NCI-H446 treated with DMSO at 0.1 percent for 48 hours (cell line): ENCODE results near the gene PDK2.

Experiments
- DNase-seq: peaks from one replicate; lab custom pipeline; 2025; lab: John Stamatoyannopoulos, UW

Gene PDK2

DNA sequence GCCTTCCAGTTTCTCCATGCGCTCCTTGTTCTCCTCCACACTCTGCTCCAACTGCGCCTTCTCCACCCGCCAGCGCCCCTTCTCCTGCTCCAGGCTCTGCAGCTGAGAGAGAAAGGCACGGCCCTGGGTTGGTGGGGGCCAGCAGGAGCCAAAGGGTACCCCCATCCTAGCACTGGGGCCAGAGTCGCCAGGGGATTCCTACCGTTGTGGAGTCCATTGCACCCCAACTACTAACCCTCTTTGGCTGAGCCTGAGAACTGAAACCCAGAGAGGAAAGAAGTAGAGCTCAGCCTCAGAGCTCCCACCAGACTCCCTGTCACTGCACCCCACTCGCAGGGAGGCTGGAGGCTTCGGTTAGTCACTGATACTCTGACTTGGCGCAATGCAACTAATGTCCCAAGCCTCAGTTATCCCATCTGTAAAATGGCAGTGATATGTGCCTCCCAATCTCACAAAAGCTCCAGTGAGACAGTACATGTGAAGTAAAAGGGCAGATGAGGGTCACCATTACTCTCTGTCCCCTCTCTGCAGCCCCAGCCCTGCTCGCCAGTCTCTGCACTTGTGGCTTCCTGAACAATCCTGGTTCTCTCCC lies 41.0 kb downstream of the PDK2 start:
- DNase-seq = no peak

DNA sequence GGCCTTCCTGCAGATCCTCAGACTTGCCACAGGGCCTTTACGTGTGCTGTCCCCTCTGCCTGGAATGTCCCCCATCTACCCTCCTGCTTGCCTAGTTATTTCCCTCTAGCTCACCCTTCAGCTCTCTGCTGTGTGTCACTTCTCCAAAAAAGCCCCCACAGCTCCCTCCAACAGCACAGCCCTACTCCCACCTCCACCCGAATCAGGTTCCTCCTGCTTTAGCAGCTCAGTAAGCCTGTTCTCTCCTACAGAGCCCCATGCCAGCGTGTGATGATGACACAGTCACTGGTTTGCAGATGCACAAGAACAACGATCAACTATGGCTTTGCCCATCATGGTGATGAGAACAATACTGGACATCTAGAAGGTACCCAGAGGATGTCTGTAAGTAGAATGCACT lies 41.9 kb downstream of the PDK2 start:
- DNase-seq = no peak

DNA sequence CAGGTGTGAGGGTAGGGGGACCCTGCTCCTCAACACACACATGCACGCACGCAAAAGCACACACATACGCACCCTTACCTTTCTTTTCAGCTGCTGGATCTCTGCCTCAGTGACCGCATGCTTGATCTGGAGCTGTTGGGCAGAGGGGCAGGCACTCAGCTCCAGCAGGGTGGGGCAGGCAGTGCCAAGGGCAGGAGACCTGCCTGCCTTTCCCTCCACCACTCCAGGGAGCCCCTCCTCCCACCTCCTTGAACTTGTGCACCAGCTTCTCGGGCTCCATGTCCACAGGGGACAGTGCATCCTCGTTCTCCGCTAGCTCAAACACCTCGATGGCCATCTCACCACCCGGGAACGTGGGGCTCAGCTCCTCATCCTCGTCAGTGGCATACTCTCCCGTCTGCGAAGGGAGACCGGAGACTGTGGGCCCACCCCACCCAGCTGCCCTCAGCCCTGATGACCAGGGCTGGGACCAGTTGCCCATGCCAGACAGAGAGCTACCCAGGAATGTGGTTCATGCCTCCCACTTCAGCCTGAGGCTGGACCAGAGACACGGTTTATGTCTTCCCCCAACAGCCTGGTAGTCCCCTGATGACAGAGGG lies 44.1 kb downstream of the PDK2 start:
- DNase-seq = no peak

DNA sequence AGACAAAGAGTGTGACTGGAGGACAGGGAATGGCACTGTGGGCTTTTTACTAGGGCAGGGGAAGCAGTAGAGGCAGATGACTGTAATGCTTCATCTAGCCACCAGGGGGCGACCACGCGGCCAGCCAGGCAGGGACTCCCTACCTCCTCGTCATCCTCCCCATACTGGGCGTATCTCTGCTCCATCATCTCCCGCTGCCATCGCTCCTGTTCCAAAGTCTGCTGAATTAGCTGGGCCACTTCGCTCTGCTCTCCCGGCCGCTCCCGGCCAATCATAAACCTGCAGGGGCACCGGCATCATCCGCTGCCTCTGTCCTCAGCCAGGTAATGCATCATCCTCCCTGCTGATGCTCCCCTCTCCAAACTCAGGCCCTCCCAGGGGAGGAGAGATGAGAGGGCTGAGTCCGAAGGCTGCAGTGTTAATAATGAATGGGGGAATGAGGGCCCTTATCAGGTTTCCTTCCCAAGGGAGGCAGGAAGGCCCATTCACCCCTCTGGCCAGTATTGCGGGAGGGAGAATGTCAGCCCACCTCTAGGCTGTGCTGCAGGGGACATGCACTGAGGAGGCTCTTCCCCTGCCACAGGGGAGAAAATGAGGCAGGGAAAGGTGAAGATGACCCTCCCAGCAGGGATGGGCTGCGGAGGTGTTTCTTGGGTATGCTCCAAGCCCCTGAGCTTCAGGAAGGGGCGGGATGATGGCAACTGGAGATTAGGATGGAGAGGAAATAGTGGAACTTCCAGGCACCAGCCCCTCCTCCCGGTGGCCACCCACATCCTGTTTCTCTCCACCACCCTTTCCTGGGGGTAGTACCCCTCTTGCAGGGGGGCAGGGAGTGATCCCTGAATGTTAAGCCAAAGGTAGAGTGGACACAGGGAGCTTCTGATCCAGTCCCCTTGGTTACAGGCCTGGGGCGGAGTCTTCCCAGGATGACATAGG lies 45.1 kb downstream of the PDK2 start:
- no peak for DNase-seq

DNA sequence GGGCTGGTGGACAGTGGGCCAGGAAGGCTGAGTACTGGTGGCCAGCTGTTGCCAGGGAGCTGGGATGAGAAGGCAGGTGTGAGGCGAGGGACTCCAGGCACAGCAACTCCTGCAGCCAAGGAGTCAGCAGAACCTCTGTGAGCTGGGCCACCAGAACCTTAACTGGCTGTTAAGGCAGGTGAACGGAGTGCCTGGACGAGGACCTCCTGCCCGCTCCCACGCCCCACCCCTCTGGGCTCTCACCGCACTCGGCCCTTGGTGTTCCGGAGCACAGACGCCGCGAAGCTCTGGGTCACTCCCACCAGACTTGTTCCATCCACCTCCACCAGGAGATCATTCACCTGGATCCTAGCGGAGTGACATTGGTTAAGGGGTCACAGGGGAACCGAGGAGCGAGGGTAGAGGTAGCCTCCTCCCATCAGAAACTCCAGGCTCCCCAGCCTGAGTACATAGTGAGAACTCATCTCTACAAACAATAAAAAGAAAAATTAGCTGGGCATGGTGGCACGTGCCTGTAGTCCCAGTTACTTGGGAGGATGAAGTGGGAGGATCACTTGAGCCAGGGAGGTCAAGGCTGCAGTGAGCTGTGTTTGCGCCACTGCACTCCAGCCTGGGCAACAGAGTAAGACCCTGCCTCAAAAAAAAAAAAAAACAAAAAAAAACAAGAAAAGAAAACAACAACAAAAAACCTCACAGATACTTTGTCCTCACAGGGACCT lies 46.0 kb downstream of the PDK2 start:
- no peak for DNase-seq

DNA sequence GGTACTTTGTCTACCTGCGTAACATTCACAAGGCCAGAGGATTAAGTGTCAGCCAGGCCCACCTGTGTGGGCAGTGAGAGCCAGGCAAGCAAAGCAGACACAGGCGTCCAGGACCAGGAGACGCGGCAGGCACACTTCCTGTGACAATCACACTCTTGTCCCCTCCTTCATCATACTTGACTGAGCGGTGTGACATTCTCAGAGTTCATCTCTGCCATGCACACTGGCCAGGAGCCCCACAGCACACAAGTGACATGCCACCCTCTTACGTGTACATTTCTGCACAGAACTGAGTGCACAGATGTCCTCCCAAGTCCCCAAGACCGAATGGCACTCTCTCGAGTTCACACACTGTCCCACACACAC lies 46.6 kb downstream of the PDK2 start:
- no peak for DNase-seq

DNA sequence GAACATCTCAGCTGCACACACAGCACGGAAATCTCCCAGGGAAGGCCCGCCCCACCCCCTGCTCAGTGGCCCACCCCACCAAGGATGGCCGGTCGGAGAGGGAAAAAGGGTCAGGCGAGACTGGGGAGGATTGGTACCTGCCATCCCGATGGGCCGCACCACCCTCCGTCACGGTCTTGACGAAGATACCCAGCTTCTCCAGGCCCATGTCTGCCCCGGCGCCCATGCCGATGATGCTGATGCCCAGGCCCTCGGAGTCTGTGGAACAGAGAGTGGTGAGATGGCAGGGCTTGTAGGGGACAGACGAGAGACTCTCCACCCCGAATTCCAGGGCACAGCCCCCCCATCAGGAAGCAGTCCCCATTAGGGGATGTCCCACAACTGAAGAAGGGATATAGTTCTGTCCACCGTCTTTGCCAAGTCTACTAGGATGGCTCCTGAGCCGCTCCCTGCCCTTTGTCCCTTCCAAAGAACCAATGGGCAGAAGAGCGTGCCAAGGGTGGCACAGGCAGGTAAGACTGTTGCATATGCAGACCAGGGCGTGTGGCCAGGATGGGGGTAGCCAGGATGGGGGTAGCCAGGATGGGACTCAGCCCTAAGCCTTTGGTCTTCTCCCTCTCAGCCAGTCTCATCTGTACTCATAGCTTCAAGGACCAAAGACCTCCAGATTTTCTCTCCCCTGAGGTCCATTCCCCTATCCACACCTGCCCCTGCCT lies 48.5 kb downstream of the PDK2 start:
- no peak for DNase-seq

DNA sequence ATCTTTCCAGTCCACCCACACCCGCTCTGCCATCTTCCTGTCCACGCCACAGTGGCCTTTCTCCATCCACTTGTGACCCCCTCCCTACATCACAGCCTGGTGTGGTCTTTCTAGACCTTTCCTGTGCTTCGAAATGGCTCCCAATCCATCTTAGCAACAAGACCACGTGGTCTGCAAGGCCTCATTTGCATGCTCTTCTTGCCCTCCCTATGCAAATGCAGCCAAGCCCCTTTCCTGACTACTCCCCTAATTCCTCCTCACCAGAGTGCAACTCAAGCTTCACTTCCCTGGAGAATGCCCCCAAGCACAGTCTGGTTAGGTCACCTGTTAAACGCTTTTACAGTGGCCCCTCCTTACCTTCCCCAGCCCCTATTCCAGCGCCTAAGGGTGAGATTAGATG lies 49.2 kb downstream of the PDK2 start:
- no peak for DNase-seq

DNA sequence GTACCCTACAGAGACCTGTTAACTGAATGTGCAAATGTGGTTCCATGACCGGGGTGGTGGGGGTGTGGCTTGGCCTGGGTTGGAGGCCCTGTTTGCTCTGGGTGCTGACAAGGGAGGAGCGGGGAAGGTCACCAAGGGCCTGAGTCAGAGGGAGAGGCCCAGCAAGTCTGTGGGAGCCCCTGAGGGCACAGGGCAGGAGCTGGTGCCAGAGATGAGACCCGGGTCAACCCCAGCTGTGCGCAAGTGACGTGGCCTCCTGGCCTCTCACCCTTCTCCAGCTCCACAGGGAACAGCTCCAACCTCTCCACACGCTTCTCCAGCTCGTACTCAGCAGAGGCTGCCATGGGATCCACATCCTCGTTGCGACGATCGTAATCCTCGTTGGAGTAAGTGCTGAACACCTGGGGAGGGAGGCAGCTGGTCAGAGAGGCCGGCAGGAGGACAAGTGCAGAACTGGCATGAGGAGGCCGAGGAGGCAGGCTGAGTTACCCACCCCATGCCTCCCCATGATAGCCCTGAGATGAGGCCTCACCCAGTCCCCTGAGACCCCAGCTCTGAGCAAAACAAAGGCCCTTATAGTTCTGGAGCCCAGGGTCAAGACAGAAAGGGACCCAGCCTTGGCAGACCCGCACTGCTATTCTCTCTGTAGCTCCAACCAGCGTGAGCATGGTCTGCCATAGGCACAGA lies 49.8 kb downstream of the PDK2 start:
- no peak for DNase-seq

DNA sequence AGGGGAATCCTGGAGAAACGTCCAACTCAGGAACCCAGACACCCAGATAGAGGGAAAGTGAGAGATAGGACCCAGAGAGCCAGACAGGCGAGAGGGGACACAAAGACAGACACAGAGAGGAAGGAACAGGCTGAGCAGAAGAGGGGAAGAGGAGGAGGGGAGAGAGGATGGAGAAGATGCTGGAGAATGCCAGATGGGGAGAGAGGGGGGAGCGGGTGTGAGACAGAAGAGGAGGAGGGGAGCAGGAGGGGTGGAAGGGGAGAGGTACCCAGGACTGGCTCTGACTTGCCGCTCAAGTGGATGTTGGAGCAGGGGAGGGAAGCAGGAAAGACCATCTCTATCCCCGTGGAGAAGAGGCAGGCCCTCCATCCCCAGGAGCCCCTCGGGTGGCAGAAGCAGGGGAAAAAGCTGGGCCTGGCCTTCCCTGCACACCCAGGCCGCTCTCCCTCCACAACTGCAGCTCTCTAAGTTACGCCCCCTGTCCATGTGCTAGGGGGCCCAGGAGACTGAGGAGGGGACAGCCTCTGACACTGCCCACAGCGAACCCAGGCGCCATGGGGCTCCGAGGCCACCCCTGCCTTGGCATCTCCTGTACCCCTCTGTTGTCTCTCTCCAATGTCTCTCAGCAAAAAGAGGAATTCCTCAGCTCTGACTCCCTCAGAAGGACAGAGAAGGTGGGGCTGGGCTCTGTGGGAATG lies 50.5 kb downstream of the PDK2 start:
- DNase-seq = no peak

DNA sequence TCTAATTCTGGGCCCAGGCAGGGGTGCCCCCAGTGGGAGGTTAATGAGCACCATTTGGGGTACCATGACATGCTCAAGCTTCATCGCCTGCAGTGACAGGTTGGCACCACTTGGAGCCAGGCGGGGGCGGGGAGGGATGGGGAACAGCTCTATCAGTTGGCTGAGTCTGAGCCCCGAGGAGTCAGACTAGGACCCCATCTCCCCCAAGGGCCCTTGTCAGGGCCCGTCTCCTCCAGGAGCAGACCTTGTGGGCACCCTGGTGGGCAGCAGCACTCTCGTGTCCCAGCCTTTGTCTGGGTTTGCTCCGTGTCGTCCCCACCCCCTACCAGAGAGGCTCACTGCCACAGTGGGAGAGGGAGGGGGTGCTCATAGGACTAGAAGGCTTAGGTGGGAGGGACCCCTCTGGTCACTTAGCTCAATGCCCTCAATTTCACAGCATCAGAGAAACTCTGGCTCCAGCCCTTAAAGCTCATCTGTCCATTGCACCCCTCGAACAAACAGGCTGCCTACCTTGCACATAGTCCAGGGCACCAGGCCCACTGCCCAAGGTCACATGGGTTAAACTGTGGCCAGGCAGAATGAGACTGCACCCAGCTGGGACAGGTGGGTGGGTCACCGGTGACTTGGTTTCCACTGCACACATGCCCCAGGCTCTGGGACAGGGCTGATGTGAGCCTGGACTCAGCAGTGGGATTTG lies 51.2 kb downstream of the PDK2 start:
- DNase-seq = no peak

DNA sequence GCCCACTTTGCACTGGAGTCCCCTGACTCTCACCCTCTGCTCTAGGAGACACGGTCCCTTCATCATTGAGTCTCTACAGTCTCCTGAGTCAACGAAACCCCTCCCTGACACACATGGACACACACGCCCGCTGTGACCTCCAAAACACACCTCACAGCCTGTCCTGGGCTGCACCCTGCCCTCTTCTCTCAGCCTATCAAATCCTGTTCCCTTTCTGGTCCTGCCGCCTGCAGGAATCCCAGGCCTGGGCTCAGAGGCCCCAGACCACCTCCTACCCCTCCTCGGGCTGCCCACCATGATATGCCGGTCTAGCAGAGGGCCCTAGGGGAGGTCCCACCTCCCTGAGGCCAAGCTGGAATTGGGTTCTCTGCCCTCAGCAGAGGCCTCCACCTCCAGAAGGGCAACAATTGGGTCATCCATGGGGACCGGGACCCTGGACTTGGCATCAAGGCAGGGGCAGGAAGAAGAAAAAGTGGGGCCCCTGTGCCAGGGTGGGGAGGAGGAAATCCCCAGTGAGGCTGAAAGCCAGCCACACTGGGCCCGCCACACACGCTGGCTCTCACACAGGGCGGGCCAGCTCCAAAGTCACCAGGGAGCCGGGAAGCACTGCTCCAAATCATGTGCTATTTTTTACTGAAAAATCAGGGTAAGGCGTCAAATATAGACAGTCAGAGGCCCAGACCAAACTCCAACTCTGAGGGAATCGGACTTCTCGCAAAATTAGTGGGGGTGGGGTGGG lies 51.9 kb downstream of the PDK2 start:
- DNase-seq = no peak

DNA sequence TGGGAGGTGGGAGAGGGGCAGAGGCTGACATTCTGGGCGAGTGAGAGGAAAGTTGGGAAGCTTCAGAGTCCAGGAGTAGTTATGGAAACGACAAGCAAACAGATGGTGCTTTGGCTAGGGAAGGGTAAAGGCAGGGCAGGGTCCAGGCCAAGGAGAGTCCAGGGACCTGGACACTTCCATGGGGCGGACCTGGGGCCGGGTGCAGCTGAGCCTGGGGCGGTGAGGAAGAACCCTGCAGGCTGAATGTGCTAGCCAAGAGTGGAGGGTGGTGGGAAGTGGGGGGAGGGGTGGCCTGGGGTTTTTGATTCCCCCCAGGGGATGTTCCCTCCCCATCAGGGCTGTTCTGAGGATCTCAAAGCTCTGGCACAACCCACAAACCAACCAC lies 52.7 kb downstream of the PDK2 start:
- DNase-seq = no peak

DNA sequence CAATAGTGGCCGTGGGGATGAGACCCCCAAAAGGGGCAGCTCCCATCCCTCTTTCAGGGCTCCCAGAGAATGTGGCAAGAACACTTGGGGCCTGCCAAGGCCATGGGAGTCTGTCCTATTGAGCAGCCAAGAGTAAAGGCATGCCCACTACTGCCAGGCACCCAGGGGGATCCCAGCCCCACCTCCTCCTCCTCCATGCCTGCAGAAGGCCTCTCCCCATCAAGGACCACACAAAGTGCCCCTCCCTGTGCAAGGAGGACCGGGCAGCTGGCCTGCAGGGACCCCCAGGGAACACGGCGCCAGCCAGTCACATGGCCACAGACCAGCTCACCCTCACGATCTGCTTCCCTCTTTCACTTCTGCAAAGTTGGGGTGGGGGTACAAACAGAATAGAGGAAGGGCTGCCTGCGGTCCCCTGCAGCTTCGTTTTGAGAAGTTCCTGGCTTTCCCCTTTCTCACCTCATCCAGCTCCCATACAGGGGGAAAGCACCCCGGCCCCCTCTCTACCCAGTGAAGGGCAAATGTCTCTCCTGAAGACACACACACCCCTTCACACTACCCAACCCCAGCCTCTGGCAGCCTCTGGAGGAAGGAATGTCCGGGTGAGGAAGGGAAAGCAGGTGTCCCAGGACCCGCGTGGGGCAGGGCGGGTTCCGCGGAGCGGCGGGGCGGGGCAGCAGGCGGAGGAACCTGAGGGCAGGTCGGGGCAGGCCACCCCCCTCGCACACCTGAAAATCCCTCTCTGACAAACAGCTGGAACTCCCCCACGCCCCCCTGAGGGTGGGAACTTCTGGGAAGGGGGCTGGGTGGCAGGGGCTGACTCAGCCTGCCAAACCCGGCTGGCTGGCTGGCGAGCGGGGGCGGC lies 53.3 kb downstream of the PDK2 start:
- DNase-seq = no peak

DNA sequence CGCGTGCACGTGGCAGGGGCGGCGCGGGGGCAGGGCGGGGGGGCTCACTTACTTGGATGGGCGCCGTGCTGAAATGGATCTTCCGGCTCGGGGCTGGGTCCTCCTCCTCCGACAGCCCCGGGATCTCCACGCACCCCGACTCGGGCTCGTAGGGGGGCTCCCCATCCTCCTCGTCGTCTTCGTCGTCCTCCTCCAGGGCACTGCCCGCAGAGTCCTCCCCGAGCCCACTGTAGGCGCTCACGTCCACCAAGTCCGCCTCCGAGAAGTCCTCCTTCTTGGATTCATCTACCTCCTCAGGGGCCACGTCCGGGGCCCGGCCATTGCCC lies 53.9 kb downstream of the PDK2 start:
- no peak for DNase-seq

DNA sequence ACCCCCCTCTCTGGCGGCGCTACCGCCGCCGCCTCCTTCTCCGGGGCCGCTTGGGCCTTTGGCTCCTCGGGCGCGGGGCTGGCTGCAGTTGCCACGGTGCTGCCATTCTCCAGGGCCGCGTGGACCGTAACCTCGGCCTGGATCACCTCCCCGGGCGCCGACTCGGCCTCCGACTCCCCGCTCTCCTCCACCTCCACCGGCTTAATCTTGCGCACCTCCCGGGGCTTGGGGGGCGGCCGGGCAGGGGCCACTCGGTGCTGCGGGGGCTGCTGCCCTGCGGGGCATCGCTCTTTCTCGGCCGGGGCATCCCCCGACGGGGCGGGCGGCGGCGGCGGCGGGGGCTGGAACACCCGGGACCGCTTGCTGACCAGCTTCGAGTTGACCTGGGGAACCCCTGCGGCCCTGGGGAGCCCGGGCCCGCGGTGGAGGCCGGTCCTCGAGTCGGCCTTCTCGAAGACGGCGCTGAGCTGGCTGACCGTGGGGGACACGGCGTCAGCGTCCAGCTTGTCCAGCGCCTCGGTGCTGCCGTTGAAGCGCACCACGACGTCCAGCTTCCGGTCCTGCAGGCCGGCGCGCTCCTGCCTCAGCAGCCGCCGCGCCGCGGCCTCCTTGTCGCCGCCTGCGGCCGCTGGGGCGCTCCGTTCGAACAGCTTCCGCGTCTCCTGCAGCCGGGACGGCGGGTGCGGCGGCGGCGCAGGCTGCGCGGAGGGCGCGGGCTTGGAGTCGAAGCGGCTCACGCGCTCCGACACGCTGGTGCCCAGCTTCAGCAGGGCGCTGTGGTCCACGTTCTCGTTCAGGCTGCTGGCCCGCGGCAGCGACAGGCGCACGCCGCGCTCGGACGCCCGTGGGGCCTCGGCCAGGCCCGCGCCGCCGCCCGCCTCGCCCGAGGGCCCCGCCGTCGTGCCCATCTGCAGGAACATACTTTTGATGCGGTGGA lies 54.5 kb downstream of the PDK2 start:
- no peak for DNase-seq

DNA sequence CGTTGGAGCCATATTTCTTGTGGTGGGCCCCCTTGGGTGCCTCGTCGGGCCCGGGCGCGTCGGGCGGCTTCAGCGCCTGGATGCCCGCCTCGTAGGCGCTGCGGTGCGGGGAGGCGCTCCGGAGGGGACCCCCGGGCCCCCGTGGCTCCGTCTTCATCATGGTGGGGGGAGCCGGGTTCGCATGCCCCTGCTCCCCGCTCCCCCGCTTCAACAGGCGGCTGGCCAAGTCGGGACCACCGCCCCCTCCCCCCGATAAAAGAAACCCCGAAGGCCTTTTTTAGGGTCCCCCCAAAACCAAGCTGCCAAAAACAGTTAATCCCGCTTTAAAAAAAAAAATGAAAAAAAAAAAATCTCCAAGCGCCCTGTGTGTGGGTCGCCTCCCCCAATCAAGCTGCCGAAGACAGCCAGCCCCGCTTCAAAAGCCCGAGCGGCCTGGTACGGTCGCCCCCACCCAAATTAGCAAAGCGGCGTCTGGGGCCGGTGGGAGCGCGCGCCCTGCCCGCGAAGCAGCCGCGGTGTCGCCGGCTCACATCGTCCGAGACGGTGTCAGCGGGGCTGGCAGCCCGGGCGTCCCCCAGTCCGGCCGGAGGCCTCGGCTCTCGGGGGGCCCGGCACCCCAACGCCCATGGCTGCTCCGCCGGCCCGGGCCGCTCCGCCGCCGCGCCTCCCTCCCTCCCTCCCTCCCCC lies 55.3 kb downstream of the PDK2 start, which contains the start of gene PPP1R9B:
Gene PPP1R9B (minus strand): TSS at position 324 of the 687 bp plus-strand sequence. CDS start 164 bp downstream, at position 160.
- DNase-seq = no peak
